ENCODE measurements around the gene GPR149. TPM values are rescaled to one million over a fixed set of nuclear protein-coding genes. Genes with fewer than 3 reads are reported as not detected.

The GPR149 gene
- total and polyA plus RNA-seq, 2 of the 8 experiments (the other 6 are each of a cell fraction or from before 2014, with no cell fraction given), result not detected

GRCh38 chr3:154290187-154290586 lies 139.8 kb downstream of the GPR149 start:
- H2BK15ac ChIP-seq (ENCODE audit: low read length), result no peak overlapping the region
- 100% methylated on average over 5 of the region's 5 CpGs; no CpG with 5 or more reads in 1 of the 2 experiments for WGBS, 2 experiments (ENCODE audit: extremely low coverage in 1 of 2, insufficient coverage in 1 of 2, insufficient read length in 1 of 2, insufficient replicate concordance in 2 of 2, low coverage in 1 of 2, low lambda C conversion rate in 2 of 2, missing lambda C conversion rate in 1 of 2)
- H3K9ac ChIP-seq (replicated peaks in 1 of 4; ENCODE audit: extremely low read depth in 1 of 4, low read depth in 3 of 4, low read length in 3 of 4), result no peak overlapping the region
- no peaks in the 10 kb centered on the region for H3K9me3 ChIP-seq (ENCODE audit: insufficient read depth in 2 of 2, low read depth in 1 of 2, low read length in 1 of 2)
- H3K4me1 ChIP-seq (replicated peaks in 1 of 4; ENCODE audit: control insufficient read depth in 3 of 4, insufficient read depth in 4 of 4, low read length in 3 of 4), result no peaks in the 10 kb centered on the region
- DNase-seq (ENCODE audit: low read depth in 1 of 2, low spot score in 2 of 2) (no peak), FAIRE-seq (no peak)
- H3K56ac ChIP-seq (replicated peaks; ENCODE audit: insufficient read length, low read depth, low read length), result no peak overlapping the region
- no peak overlapping the region for H3K23ac ChIP-seq (ENCODE audit: insufficient read length)
- H3K14ac ChIP-seq (ENCODE audit: insufficient read length), result no peak overlapping the region
- CTCF ChIA-PET (ENCODE audit: partially characterized antibody), result interaction anchor here (1.1 kb wide), 1 partner anchor 37 kb away, joined by 3 read pairs; no protein-coding TSS in a partner anchor
- H4K20me1 ChIP-seq (replicated peaks in 1 of 2; ENCODE audit: control insufficient read depth in 1 of 2, insufficient read depth in 2 of 2, low read length in 2 of 2), result no peaks in the 10 kb centered on the region
- H4K8ac ChIP-seq (ENCODE audit: extremely low read depth, insufficient read depth, low read length), result no peak overlapping the region
- peaks cover 16 to 96% (median 44%) of the 10 kb centered on the region in 4 experiments for H3K36me3 ChIP-seq (ENCODE audit: control insufficient read depth in 2 of 4, insufficient read depth in 4 of 4, low read length in 3 of 4)
- H3K18ac ChIP-seq (ENCODE audit: extremely low read depth, low read length), result no peak overlapping the region
- H2AFZ ChIP-seq (ENCODE audit: low read length), result no peak overlapping the region
- H3K4ac ChIP-seq (replicated peaks; ENCODE audit: insufficient read length, low read depth, low read length), result no peak overlapping the region
- H4K5ac ChIP-seq (ENCODE audit: insufficient read length, low read depth, low read length), result no peak overlapping the region
- no peak overlapping the region for H3K4me3 ChIP-seq (ENCODE audit: extremely low read depth in 1 of 4, insufficient read depth in 2 of 4, low read depth in 3 of 4, low read length in 4 of 4)
- no peak overlapping the region for H2BK12ac ChIP-seq (ENCODE audit: low read depth, low read length)
- no peak overlapping the region for H3K27ac ChIP-seq (ENCODE audit: low read depth, low read length)
- H3K79me1 ChIP-seq (ENCODE audit: low read depth, low read length), result no peaks in the 10 kb centered on the region
- no peak overlapping the region for H4K91ac ChIP-seq (replicated peaks; ENCODE audit: insufficient read length, low read length)
- H2BK20ac ChIP-seq (ENCODE audit: low read length), result no peak overlapping the region
- no peaks in the 10 kb centered on the region for H3K27me3 ChIP-seq (replicated peaks in 1 of 4; ENCODE audit: control insufficient read depth in 3 of 4, extremely low read depth in 1 of 4, insufficient read depth in 3 of 4, low read length in 3 of 4)
- H2AK5ac ChIP-seq (ENCODE audit: low read depth, low read length), result no peak overlapping the region
- H2BK5ac ChIP-seq (ENCODE audit: low read depth, low read length), result no peak overlapping the region
- H3K79me2 ChIP-seq (ENCODE audit: control insufficient read depth in 1 of 2, insufficient read depth in 2 of 2, low read length in 2 of 2), result no peaks in the 10 kb centered on the region
- TF ChIP-seq CTBP2 (IDR thresholded peaks at IDR 0.05; ENCODE audit: borderline replicate concordance, insufficient read depth, insufficient read length, low read length) (no peak), CBX8 (IDR thresholded peaks at IDR 0.05; ENCODE audit: borderline replicate concordance, low read depth, low read length) (no peak)
- no peak overlapping the region for H3K4me2 ChIP-seq (ENCODE audit: insufficient read depth in 1 of 2, low read depth in 2 of 2, low read length in 2 of 2)
- H3K23me2 ChIP-seq (ENCODE audit: low read depth, low read length), result no peaks in the 10 kb centered on the region
- POLR2A ChIA-PET (ENCODE audit: partially characterized antibody), result no interaction called here
- H2BK120ac ChIP-seq (replicated peaks; ENCODE audit: low read depth, low read length), result no peak overlapping the region

Small RNA genes within 50 kb of the gene (small RNA-seq; reads per million reads assigned to genes)
- not detected for gene RF01210 (ENCODE audit: insufficient read depth)

Other genes starting within 250 kb of the GPR149 start
- gene DHX36, start 105.7 kb downstream of the GPR149 start, total RNA-seq (2021; fragmentation: NEBNext Ultra II Directional; extraction: Animal tissue kit (Norgen Biotek cat#: 25700)), result 112 and 131 TPM in 2 replicates
- 24.0 and 44.9 TPM in 2 replicates for gene DHX36, start 105.7 kb downstream of the GPR149 start, polyA plus RNA-seq (2011; rRNA removed)

Data from H1 (cell line).